Mesodermal cell (in vitro differentiated cells): ENCODE measurements around the gene EARS2.

Source experiments
- H3K27ac ChIP-seq: 2 replicates; pipeline ENCODE4 v1.7.0; 2013; ENCODE audit warnings: mild to moderate bottlenecking, low read depth, low read length, moderate library complexity; ENCODE audit not compliant: severe bottlenecking
- H3K36me3 ChIP-seq: 2 replicates; pipeline ENCODE4 v1.7.1; 2013; ENCODE audit warnings: mild to moderate bottlenecking, low read length, moderate library complexity; ENCODE audit not compliant: control insufficient read depth, insufficient read depth
- H3K4me1 ChIP-seq: one replicate; pipeline ENCODE4 v1.7.1; 2013; ENCODE audit warnings: mild to moderate bottlenecking, low read length; ENCODE audit not compliant: insufficient read depth, control insufficient read depth, poor library complexity, severe bottlenecking
- H3K4me3 ChIP-seq: 2 replicates; pipeline ENCODE4 v1.7.0; 2013; ENCODE audit warnings: low read length, control low read depth, mild to moderate bottlenecking; ENCODE audit not compliant: insufficient read depth, poor library complexity, severe bottlenecking; ENCODE audit errors: extremely low read depth
- H3K9me3 ChIP-seq: 2 replicates; pipeline ENCODE4 v1.7.1; 2013; ENCODE audit warnings: mild to moderate bottlenecking, low read length, moderate library complexity; ENCODE audit not compliant: control insufficient read depth
- WGBS, 2 experiments: methylation state at CpG; one replicate each; pipeline ENCODE4 v1.1.5; 2013; ENCODE audit warnings: missing lambda C conversion rate in 2 of 2; ENCODE audit not compliant: insufficient coverage in 2 of 2; 5-methylcytosine and 5-hydroxymethylcytosine counted together

The EARS2 gene

GRCh38 chr16:23566724-23567123, 9.6 kb upstream of the EARS2 start:
- WGBS, 2 experiments: 94 to 97% methylated on average over 7 to 8 of the region's 8 CpGs
- Histone ChIP-seq H3K36me3 (peaks cover 100% of the 10 kb centered on the region), H3K27ac (no peak overlapping the region), H3K4me3 (no peak overlapping the region), H3K4me1 (no peaks in the 10 kb centered on the region), H3K9me3 (no peaks in the 10 kb centered on the region)

DNA sequence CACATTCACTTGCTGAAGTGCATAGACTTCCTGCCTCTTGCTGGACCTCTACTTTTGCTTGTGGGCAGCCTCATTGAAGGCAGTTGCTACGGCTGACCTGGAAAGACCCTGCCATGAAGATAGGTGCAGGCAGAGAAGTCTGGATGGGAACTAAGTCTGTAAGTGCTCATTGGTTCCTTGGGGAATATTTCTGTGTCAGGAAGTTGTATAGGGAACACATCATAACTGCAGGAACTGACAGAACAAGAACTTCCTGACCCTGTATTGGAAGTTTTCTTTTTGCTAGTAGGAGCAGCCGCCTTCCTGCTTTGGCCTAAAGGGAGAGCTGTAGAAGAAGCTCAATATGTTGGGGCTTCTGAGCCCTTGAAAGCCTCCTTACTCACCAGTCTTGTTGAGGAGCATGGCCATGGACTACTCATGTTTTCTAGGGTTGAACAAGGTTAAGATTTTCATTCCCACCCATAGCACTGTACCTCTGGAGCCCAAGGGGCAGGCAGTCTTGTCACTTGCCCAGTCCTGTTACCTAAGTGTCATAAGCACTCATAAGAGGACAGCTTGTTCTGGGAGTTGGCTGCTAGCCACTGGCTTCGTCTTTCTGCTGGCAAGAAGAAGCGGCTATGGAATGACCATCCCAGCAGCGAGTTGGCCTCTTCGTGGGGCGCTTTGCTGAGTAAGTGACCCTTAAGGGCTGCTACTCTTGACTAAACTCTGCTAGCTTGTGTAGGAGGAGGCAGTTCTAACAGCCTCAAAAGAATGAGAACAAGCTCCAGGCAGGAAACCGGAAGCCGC, 7.6 kb upstream of the EARS2 start:
- no peaks in the 10 kb centered on the region for H3K9me3 ChIP-seq
- H3K27ac ChIP-seq: no peak overlapping the region
- H3K4me3 ChIP-seq: no peak overlapping the region
- no peaks in the 10 kb centered on the region for H3K4me1 ChIP-seq
- peaks cover 100% of the 10 kb centered on the region for H3K36me3 ChIP-seq
- 98% methylated on average over 8 to 9 of the region's 9 CpGs for WGBS, 2 experiments

DNA sequence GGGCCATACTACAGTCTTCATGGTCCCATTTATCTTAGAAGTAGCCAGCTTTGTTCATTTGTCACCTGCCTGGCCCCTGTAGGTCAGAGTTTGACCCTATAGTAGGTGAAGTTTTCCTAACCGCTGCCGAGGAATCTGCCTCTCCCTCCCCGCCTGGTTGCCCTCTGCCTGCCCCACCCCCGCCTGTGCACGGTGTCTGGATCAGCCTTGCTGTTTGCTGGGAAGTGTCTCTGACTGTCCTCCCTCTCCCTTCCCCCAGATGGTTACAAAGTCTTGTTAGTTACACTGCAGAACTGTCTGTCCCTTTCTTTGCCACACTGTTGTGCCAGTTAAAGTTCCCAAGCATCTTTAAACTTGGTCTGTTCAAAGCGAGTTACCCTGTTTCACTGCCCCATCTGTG, 6.0 kb upstream of the EARS2 start:
- 90 to 97% methylated on average over 5 to 6 of the region's 6 CpGs for WGBS, 2 experiments
- Histone ChIP-seq H3K4me1 (no peaks in the 10 kb centered on the region), H3K36me3 (peaks cover 93% of the 10 kb centered on the region), H3K9me3 (no peaks in the 10 kb centered on the region), H3K27ac (no peak overlapping the region), H3K4me3 (no peak overlapping the region)

- 92 to 93% methylated on average over 8 to 9 of the region's 13 CpGs for WGBS, 2 experiments
- H3K27ac ChIP-seq: no peak overlapping the region
- no peaks in the 10 kb centered on the region for H3K9me3 ChIP-seq
- peaks cover 86% of the 10 kb centered on the region for H3K36me3 ChIP-seq
- no peak overlapping the region for H3K4me3 ChIP-seq
- H3K4me1 ChIP-seq: no peaks in the 10 kb centered on the region
Observed at GRCh38 chr16:23562505-23562904, 5.4 kb upstream of the EARS2 start.

- peaks cover 77% of the 10 kb centered on the region for H3K36me3 ChIP-seq
- H3K4me3 ChIP-seq: no peak overlapping the region
- WGBS, 2 experiments: 81 to 100% methylated on average over 2 to 4 of the region's 5 CpGs
- H3K27ac ChIP-seq: no peak overlapping the region
- no peaks in the 10 kb centered on the region for H3K4me1 ChIP-seq
- H3K9me3 ChIP-seq: no peaks in the 10 kb centered on the region
Observed at GRCh38 chr16:23561586-23561985, 4.4 kb upstream of the EARS2 start.

DNA sequence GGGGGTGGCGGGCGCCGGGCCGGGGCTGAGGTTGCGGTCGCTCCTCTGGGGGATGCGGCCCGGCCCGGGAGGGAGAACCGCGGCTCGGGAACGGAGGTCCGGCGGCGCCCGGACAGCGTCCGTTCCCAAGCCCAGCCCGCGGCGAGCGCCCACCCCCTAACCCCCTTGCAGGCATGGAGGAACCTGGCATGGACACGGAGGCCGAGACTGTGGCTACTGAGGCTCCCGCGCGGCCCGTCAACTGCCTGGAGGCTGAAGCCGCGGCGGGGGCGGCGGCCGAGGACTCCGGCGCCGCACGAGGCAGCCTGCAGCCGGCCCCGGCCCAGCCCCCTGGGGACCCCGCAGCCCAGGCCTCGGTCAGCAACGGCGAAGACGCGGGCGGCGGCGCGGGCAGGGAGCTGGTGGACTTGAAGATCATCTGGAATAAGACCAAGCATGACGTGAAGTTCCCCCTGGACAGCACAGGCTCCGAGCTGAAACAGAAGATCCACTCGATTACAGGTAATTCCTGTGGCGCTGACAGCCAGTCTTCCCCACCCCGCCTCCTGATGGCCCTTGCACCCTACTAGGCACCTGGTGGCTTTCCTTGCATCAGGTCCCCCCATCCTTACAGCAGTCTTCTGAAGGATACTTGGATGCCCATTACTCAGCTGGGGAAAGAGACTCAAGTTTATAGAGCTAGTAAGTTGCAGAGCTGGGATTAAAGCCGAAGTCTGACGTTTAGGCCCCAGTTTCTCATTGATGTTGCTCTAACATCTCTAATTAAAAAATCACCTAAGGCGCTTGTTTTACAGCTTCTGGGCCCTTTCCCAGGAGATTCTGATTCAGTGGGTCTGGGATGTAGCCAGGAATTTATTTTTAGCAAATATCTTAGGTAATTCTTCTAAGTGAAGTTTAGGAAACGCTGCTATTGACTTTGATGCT, 891 bp upstream of the EARS2 start:
- Histone ChIP-seq H3K36me3 (peaks cover 45% of the 10 kb centered on the region), H3K4me1 (peaks cover 3% of the 10 kb centered on the region), H3K27ac (peak overlapping the region; percentile 89), H3K4me3 (peak overlapping the region; percentile 79), H3K9me3 (no peaks in the 10 kb centered on the region)
- 1 to 4% methylated on average over 38 of the region's 60 CpGs for WGBS, 2 experiments

- H3K27ac ChIP-seq: no peak overlapping the region
- no peaks in the 10 kb centered on the region for H3K9me3 ChIP-seq
- WGBS, 2 experiments: 90 to 92% methylated on average over 2 to 3 of the region's 3 CpGs
- peaks cover 44% of the 10 kb centered on the region for H3K36me3 ChIP-seq
- H3K4me3 ChIP-seq: no peak overlapping the region
- peaks cover 3% of the 10 kb centered on the region for H3K4me1 ChIP-seq
Observed at GRCh38 chr16:23554536-23554935, 2.6 kb downstream of the EARS2 start.

GRCh38 chr16:23552161-23552560, 5.0 kb downstream of the EARS2 start:
- 83 to 98% methylated on average over 3 to 6 of the region's 6 CpGs for WGBS, 2 experiments
- H3K4me1 ChIP-seq: peaks cover 3% of the 10 kb centered on the region
- no peak overlapping the region for H3K4me3 ChIP-seq
- peaks cover 50% of the 10 kb centered on the region for H3K36me3 ChIP-seq
- H3K27ac ChIP-seq: no peak overlapping the region
- no peaks in the 10 kb centered on the region for H3K9me3 ChIP-seq

GRCh38 chr16:23549938-23550337, 7.2 kb downstream of the EARS2 start:
- Histone ChIP-seq H3K27ac (no peak overlapping the region), H3K4me1 (no peaks in the 10 kb centered on the region), H3K4me3 (no peak overlapping the region), H3K36me3 (peaks cover 72% of the 10 kb centered on the region), H3K9me3 (no peaks in the 10 kb centered on the region)
- WGBS, 2 experiments: 100% methylated on average over 3 of the region's 5 CpGs; no CpG with 5 or more reads in 1 of the 2 experiments

- H3K4me1 ChIP-seq: no peaks in the 10 kb centered on the region
- no peak overlapping the region for H3K4me3 ChIP-seq
- peaks cover 84% of the 10 kb centered on the region for H3K36me3 ChIP-seq
- H3K9me3 ChIP-seq: no peaks in the 10 kb centered on the region
- 91 to 96% methylated on average over 11 to 14 of the region's 14 CpGs for WGBS, 2 experiments
- no peak overlapping the region for H3K27ac ChIP-seq
Observed at GRCh38 chr16:23544436-23544835, 12.7 kb downstream of the EARS2 start.
